Measurements from ENCODE around the gene SNAPC2. TPM values are rescaled to one million over a fixed set of nuclear protein-coding genes. Genes with fewer than 3 reads are reported as not detected.
A peak's percentile ranks its signal among the peaks of the same experiment; 100 is the strongest.

The SNAPC2 gene
- total and polyA plus RNA-seq, 2 of the 13 experiments (the other 11 are each of a cell fraction or from before 2014, with no cell fraction given), result 10.2 to 12.7 TPM

DNA sequence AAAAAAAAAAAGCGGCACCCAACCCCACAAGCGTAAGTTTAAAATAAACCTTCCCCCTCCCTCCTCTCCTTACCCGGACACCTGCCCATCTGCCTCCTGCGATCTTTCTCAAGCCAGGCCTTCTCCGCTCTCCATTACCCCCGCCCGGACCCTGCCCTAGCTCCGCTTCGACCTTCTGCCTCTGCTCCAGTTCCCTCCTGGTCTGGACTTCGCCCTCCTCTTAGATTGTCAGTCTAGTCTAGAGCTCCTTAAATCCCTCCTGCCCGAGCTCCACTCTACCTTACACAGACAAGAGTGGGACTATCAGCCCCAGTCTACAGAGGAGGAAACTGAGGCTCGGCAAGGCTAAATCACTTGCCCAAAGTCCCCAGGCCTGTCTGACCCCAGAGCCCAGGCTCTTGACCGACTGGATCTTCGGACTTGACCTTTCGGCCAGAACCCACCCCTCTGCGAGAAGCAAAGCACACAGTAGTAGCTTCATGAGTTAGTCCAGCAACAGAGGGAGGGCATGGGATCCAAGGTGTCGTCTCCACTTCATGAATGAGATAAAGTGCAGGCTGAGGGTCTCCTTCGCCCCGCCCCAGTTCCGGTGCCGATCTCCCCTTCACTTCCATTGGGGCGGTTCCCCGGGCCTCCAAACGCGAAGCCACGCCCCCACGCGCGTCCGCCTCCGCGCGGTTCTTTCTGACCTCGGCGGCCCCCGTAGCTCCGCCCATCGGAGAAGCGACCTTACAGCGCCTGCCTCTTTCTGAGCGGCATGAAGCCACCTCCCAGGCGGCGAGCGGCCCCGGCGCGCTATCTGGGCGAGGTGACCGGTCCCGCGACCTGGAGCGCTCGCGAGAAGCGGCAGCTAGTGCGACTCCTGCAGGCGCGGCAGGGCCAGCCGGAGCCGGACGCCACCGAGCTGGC, at the start of gene SNAPC2 (continued):
- TF ChIP-seq ZNF20 (CRISPR knock-in tag; IDR thresholded peaks at IDR 0.05) (no peak), THAP11 (CRISPR knock-in tag; IDR thresholded peaks at IDR 0.05) (peak; percentile 90), ZNF616 (CRISPR knock-in tag; IDR thresholded peaks at IDR 0.05; ENCODE audit: low read depth) (no peak), ZNF230 (CRISPR knock-in tag; IDR thresholded peaks at IDR 0.05) (peak; percentile 67; the same call in 1 of the 2 replicates), ZNF253 (CRISPR knock-in tag; IDR thresholded peaks at IDR 0.05; ENCODE audit: borderline replicate concordance) (no peak), KAT8 (CRISPR knock-in tag; IDR thresholded peaks at IDR 0.05) (peak; percentile 81; the same call in 1 of the 2 replicates), KDM5B (CRISPR knock-in tag; IDR thresholded peaks at IDR 0.05; ENCODE audit: borderline replicate concordance) (peak; percentile 45; the same call in 1 of the 2 replicates), LCORL (IDR thresholded peaks at IDR 0.05) (no peak), LCORL (CRISPR knock-in tag; IDR thresholded peaks at IDR 0.05) (peak; percentile 73; the same call in 1 of the 2 replicates), HNF4A (CRISPR knock-in tag; IDR thresholded peaks at IDR 0.05) (peak; percentile 40), MAF1 (CRISPR knock-in tag; IDR thresholded peaks at IDR 0.05; ENCODE audit: borderline replicate concordance) (0 out of 2 replicates have a peak, but pooled peaks have one; percentile 36), DPF2 (CRISPR knock-in tag; IDR thresholded peaks at IDR 0.05; ENCODE audit: borderline replicate concordance, low read depth) (no peak), ZNF878 (CRISPR knock-in tag; IDR thresholded peaks at IDR 0.05) (peak; percentile 75; the same call in 1 of the 2 replicates), YEATS2 (CRISPR knock-in tag; IDR thresholded peaks at IDR 0.05; ENCODE audit: borderline replicate concordance) (peak; percentile 85), KLF11 (CRISPR knock-in tag; IDR thresholded peaks at IDR 0.05) (no peak; the same call in 1 of the 2 replicates), ZNF225 (CRISPR knock-in tag; IDR thresholded peaks at IDR 0.05) (no peak), CBX5 (CRISPR knock-in tag; IDR thresholded peaks at IDR 0.05; ENCODE audit: borderline replicate concordance) (0 out of 2 replicates have a peak, but pooled peaks have one; percentile 34), SIX1 (CRISPR knock-in tag; IDR thresholded peaks at IDR 0.05; ENCODE audit: borderline replicate concordance) (peak; percentile 58; the same call in 1 of the 2 replicates)
- TF ChIP-seq, protein P1, sequence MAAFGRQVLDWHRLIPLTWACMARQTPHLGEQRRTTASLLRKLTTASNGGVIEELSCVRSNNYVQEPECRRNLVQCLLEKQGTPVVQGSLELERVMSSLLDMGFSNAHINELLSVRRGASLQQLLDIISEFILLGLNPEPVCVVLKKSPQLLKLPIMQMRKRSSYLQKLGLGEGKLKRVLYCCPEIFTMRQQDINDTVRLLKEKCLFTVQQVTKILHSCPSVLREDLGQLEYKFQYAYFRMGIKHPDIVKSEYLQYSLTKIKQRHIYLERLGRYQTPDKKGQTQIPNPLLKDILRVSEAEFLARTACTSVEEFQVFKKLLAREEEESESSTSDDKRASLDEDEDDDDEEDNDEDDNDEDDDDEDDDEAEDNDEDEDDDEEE (CRISPR knock-in tag; IDR thresholded peaks at IDR 0.05), result no peak
- TF ChIP-seq, protein P2, sequence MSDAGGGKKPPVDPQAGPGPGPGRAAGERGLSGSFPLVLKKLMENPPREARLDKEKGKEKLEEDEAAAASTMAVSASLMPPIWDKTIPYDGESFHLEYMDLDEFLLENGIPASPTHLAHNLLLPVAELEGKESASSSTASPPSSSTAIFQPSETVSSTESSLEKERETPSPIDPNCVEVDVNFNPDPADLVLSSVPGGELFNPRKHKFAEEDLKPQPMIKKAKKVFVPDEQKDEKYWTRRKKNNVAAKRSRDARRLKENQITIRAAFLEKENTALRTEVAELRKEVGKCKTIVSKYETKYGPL (CRISPR knock-in tag; IDR thresholded peaks at IDR 0.05), result 0 out of 2 replicates have a peak, but pooled peaks have one; percentile 53
- TF ChIP-seq, protein P3, sequence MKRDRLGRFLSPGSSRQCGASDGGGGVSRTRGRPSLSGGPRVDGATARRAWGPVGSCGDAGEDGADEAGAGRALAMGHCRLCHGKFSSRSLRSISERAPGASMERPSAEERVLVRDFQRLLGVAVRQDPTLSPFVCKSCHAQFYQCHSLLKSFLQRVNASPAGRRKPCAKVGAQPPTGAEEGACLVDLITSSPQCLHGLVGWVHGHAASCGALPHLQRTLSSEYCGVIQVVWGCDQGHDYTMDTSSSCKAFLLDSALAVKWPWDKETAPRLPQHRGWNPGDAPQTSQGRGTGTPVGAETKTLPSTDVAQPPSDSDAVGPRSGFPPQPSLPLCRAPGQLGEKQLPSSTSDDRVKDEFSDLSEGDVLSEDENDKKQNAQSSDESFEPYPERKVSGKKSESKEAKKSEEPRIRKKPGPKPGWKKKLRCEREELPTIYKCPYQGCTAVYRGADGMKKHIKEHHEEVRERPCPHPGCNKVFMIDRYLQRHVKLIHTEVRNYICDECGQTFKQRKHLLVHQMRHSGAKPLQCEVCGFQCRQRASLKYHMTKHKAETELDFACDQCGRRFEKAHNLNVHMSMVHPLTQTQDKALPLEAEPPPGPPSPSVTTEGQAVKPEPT (CRISPR knock-in tag; IDR thresholded peaks at IDR 0.05; ENCODE audit: low read depth), result peak; percentile 46; the same call in 1 of the 2 replicates
- TF ChIP-seq, protein P4, sequence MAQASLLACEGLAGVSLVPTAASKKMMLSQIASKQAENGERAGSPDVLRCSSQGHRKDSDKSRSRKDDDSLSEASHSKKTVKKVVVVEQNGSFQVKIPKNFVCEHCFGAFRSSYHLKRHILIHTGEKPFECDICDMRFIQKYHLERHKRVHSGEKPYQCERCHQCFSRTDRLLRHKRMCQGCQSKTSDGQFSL (CRISPR knock-in tag; IDR thresholded peaks at IDR 0.05), result no peak
